HG03280 (cell line): ENCODE data around the gene NQO2.
"Not testable (repeated sequence)": the region's sequence is repeated elsewhere in the genome, so short reads cannot be mapped to it uniquely, and the experiment has no call there.

Experiments
- ATAC-seq: cut with Tn5 transposase; IDR thresholded peaks from one replicate; pipeline ENCODE4 v1.9.1; 2021; ENCODE audit warnings: mild to moderate bottlenecking, moderate library complexity; ENCODE audit not compliant: unreplicated experiment

Gene NQO2

DNA sequence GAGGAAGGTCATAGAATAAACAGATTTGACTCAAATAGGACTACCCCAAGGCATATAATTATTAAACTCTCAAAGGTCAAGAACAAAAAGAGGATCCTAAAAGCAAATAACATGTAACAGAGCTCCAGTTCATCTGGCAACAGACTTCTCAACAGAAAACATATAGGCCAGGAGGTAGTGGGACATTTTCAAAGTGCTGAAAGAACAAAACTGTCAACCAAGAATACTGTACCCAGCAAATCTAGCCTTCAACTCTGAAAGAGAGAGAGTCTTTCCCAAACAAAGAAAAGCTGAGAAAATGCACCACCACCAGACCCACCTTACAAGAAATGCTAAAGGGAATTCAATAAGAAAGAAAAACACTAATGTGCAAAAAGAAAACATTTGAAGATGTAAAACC lies 11.9 kb downstream of the NQO2 start:
- no peak for ATAC-seq

DNA sequence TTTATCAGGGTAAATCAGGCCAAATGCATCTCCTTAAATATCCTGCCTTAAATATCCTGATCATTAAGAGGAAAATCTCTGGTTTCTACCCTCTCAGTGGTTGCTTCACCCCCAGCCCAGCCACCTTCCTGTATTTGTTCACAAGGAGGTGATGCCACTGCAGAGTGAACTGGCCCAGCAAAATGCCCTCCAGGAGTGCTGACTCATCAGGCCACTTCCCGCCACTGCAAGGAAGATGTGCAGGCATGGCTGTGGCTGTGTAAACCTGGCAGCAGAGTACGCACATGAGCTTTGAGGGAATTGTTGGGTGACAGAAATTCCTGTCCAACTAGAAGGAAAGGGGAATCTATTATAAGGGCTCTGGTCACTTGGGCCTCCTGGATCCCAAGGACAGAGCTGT lies 13.8 kb downstream of the NQO2 start:
- no peak for ATAC-seq

DNA sequence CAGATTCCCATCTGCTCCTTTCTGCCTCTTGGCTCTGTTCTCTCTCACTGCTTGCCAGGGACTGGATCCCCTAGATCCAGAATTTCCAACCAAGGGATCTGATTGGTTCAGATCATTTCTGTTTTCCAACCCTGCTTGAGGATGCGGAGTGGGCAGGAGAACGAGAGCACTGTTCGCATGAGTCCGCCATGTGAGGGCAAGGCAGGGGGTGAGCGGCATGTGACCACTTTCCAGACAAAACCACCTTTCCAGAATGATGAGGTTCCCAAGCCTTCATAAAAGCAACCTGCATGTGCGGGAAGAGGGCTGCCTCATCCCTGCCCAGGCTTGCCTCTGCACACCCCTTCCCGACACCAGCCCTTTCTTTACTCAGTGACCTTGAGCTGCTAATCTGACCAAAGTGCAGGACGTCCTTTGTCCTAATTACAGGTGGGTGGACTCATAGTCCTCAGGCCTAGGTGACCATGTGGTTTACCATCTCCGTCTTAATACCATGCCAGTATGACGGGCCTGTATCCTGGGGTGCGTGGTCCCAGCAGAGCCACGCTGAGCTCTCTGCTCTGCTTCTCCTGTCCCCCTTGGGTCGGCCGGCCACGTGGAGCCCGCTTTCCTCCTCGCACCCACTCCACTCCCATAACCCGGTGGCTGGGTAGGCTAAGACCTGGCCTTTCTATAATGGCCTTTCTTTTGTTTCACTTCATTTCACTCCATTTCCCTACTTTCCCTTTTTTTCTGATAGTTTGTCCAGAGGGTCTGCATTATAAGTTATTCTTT lies 14.4 kb downstream of the NQO2 start:
- ATAC-seq = no peak

DNA sequence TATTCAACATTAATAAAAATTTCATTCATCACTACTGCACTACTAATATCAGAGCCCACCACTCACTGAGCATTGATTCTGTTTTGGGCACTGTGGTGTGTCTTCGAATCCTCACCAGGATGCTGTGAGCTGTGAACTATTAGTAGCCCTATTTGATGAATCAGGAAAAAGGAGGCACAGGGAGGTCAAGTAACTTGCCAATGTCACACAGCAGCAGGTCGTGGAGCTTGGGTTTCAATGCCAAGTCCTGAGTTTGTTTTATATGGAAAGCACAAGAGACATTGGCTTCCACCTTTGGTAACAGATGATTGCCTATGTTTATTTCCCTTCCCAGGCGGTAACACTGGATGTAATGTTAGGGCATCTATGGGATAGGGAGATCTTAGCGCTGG lies 15.0 kb downstream of the NQO2 start:
- no peak for ATAC-seq

DNA sequence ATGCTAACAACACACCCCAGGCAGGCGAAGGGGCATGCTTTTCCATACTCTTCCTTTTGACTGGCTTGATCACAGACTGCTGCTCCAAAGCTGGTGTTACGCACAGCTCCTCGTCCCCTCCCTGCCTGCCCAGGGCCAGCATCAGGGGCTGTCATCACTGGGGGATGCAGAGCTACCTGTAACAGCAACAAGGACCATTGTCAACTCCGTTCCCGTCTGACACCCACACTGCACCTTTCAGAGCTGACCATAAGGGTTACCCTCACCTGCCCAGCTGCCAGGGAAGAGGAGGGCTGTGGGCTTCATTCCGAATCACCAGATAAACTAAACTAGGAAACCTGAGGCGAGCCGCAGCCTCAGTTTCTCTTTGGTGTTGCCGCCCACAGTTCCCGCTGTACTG lies 15.4 kb downstream of the NQO2 start:
- ATAC-seq = no peak

DNA sequence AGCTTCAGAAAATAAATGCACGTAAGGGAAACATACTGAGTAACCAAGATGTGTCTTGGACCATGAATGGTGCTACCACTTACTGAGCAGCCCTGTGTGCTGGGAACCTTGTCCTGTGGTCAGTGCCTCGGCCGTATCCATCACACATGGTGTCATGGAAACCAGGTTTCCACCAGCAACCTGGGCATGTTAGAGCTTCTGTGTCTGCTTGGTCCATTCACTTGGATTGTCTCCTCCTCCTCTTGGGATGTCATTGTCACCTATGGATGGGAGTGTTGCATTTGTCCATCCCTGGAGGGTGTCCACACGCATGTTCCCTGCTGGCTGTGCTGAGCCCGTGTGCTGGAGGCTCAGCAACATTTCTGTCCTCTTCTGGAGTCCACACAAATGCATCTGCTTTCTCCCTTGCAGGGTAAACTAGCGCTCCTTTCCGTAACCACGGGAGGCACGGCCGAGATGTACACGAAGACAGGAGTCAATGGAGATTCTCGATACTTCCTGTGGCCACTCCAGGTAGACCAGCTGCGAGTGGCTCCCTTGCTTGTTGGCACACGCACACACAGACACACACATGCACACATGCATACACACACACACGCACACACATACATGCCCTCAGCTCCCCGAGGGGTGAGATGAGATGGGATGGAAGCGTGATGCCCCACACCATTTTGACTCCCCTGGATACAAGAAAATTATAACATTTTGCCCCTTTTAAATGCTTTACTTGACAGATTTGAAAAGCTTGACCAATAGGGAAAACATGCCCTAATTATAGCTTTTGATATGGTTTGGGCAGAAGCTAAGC lies 17.0 kb downstream of the NQO2 start:
- ATAC-seq = no peak

DNA sequence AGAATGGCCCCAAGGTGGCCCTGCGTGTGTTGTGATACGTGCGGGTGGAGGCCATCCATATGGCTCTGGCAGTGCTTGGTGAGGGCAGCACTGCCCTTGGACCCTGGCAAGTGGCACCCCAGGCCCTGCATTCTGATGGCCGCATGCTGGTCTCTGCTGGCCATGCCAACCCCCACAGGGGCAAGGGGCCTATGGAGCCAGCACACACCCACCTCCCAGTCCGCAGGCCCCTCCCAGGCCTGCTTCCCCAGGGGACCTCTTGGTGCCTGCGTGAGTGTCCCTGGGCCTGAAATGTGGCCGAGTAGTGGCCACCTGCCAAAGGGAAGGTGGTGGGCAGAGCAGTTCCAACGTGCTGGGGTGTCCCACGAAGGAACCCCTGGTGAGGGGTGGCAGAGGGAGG lies 17.6 kb downstream of the NQO2 start:
- ATAC-seq = no peak

DNA sequence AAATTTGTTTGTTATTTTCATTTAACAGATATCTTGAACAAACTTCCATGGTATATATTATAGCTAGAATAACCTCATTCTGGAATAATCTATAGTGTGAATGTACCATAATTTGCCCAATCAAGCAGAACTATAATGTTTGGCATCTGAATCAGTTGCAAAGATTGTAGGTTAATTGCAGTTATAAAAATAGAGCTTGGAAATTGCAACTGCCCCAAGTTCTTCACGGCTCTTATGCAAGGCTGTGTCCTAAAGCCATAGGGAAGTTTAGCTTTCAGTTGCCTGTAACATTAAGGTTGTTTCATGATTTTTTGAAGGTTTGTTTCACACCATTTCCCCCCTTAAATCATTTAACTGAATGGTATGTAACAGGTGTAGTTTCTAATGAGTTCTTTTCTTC lies 19.4 kb downstream of the NQO2 start:
- ATAC-seq = no peak

DNA sequence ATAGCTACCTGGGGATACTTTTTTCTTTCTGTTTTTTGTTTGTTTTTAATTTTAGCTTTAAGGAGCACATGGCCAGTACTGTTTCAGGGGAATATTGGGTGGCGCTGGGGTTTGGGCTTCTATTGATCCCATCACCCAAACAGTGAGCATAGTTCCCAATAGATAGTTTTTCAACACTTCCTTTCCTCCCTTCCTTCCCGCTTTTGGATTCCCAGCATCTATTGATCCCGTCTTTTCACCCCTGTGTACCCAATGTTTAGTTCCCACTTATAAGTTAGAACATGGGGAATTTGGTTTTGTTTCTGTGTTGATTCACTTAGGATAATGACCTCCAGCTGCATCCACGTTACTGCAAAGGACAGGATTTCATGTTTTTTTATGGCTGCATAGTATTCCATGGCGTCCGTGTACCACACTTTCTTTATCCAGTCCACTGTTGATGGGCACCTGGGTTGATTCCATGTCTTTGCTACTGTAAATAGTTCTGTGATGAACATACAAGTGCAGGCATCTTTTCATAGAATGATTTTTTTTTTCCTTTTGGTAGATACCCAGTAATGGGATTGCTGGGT lies 20.1 kb downstream of the NQO2 start:
- no peak for ATAC-seq

DNA sequence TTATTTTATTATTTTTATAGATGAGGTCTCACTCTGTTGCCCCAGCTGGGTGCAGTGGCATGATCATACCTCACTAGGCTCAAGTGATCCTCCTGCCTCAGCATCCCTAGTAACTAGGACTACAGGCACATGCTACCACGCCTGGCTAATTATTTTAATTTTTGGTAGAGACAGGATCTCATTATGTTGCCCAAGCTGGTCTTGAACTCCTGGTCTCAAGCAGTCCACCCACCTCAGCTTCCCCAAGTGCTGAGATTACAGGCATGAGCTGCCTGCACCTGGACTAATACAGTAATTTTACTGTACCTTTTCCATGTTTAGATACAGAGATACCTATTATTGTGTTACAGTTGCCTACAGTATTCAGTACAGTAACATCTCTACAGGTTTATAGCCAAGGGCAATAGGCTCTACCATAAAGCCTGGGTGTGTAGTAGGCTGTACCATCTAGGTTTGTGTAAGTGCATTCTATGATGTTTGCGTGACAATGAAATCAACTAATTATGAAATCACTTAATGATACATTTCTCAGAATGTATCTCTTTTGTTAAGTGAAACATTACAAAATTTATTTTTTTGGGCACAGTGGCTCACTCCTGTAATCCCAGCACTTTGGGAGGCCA lies 21.4 kb downstream of the NQO2 start:
- not testable (repeated sequence) for ATAC-seq

DNA sequence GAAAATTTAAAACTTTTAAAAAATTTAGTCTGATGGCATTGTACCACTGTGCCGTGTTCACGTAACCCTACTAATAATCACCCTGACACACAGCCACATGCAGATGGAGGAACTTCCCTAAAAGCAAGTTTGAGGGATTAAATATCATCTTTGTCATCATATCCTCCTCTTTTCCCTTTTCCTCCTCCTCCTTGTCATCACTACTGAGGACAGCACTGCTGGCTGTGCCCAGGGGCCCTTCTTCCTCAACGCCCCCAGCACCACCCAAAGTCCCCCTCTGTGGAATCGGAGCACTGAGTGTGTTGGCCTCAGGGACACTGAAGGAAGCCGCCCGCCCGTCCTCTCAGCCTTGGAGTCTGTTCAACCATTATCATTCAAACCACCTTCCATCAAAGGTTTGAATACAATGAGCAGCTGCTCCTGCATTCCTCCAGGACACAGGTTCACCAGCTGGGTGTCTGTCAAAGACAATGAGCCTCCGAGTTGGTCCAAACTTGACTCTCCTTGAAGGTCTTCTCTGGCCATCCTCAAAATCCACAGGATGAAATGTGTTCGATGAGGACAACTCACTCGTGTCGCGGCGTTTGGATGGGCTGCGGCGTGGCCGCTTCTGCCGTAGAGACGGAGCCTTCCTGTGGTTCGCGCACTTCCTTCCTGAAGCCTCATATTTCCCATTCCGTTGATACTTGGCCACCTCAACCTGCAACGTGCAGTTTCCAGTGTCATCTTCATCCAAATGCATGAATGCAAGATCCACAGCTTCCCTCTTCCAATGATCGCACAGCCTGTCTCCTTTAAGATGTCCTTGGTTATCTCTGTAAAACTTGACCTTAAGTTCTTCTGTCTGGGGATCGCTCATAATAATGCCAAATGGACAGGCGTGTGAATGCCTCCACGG lies 23.3 kb downstream of the NQO2 start:
- ATAC-seq = peak; percentile 1

DNA sequence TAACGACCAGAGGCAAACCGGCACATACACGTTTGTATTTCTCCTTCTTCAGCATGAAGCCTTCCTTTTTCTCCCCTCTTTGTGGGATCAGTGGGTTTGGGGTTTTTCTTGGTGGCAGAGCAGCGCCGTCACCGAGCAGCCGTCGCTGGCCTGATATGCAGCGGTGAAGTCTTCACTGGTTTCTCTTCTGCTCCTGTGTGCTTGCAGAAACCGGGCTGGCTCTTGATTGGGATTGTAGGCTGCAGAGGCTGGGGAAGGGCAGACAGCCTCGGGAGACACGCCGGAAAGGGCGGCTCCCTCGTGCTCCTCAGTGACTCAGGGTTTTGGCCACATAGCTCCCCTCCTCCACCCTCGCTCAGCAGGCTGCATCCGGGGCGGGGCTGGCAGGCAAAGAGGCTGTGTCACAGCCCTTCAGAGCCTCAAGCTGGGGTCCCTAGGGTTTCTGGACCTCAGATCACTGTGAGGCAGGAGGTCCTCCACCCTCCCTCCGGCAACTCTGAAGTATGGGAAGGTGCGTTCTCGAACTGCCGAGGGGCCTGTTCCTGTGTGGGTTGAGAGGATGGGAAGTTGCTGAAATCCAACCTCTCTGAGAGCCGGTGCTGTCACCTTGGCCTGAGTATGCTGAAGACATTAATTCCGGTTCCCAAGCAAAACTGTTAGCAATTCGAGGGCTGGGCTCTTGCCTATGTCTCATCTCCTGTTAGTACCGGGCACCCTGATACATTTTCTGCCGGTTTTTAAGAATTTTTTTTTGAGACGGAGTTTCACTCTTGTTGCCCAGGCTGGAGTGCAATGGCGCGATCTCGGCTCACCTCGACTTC lies 24.2 kb downstream of the NQO2 start:
- ATAC-seq = peak; percentile 85

DNA sequence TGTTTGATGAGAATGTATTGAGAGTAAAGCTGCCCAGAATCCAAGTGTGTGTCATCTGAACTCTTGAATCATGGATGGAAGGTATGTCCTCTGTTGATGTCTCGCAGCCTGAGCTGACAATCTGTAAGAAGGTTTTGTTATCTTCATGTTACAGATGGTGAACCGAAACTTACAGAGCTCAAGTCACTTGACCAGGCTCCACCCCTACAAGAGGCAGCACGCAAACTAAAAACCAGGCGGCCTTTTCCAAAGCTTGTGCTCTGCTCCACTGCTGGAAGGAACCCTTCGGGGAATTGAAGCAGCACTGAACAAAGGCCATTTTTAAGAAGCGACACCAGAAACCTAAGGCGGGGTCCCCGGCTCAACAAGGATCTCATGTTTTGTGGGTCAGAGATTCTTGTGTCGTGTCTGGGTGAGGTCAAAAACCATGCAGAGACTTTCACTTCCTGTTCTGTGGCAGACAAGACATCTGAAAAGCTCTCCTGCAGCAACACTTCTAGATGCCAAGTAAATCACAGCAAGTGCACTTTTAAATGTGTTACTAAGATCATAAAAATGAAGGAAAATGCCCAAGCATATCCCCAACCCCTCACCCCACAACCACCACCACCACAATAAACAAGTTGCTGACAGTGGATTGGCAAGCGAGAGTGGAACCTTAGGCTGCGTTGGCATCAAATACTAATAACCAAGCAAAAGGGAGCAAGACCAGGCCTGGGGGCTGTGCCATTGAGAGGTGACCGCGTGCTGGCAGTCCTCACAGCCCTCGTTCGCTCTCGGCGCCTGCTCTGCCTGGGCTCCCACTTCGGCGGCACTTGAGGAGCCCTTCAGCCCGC lies 27.3 kb downstream of the NQO2 start:
- ATAC-seq = peak; percentile 54

DNA sequence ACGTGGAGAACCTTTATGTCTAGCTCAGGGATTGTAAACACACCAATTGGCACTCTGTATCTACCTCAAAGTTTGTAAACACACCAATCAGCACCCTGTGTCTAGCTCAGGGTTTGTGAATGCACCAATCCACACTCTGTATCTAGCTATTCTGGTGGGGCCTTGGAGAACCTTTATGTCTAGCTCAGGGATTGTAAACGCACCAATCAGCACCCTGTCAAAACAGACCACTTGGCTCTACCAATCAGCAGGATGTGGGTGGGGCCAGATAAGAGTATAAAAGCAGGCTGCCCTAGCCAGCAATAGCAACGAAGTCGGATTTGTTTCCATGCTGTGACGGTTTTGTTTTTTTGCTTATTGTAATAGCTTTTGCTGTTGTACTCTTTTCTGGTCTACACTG lies 28.5 kb downstream of the NQO2 start:
- ATAC-seq = not testable (repeated sequence)

DNA sequence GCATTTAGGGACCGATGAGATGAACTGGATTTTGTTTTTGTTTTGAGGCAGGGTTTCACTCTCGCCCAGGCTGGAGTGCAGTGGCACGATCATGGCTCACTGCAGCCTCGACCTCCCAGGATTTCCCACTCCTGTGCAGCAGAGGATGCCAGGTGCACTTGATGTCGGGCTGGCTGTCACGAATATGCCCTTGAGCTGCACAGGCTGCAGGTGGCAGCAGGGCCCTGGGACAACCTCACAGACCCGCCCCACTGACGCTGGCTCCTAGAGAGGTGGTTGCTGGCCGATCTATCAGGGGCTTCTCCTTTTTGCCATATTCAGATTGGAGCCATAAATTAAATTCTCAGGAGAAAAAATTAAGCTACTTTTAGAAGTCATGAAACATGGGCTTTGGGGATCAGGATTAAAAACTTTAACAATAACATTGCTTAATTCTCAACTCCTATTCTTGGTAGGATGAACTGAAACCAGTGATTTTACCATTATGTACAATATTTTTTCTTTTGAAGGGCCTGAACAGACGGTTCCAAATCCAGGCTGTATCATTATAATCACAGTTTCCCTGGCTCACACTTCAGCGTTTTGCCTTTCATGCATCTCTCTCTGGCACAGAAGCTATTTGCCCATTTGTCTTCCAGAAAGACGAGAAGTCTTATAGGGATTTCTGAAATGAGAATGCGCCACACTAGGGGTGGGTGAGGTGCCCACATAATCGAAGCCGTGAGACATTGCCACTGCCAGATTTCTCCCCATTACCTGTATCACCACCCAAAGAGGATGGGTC lies 32.4 kb downstream of the NQO2 start:
- ATAC-seq = no peak

DNA sequence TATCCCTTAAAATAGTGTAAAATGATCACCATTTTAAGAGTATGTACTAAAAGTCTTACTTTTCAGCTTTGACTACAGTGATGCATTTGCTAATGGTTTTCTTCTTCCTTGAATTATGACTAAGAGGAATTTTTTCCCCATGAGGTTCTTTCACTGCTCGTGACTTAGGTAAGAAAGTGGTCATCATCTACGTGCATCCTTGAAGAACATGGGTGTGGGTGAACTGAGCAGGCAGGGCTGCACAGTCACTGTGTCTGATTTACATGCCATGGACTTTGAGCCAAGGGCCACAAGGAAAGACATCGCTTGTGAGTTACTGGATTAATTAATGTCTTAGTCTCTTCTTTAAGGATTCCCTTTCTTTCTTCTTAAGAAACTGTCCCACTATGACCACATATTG lies 33.3 kb downstream of the NQO2 start:
- no peak for ATAC-seq

DNA sequence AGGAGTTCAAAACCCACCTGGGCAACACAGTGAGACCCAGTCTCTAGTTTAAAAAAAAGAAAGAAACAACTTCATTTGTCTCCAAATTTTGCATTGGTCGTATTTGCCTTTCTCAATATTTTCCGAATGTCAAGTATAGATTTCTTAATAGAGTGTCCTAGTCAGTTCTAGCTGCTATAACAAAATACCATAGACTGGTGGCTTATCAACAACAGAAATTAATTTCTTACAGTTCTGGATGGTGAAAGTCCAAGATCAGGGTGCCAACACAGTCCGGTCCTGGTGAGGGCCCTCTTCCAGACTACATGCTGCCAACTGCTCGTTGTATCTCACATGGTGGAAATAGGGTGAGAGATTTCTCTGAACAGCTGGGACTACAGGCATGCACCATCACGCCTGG lies 34.0 kb downstream of the NQO2 start:
- ATAC-seq = no peak

DNA sequence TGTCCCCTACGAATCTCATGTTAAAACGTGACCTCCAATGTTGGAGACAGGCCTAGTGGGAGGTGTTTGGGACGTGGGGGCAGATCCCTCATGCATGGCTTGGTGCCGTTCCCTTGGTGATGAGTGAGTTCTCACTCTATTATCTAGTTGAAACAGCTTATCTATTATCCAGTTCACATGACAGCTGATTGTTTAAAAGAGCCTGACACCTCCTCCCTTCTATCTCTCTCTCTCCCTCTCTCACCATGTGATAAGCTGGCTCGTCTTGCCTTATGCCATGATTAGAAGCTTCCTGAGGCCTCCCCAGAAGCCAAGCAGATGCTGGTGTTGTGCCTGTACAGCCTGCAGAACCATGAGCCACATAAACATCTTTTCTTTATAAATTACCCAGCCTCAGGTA lies 35.7 kb downstream of the NQO2 start:
- no peak for ATAC-seq
